GM21528 (cell line): ENCODE results near the gene AKAP6.

Experiments used
- ATAC-seq: cut with Tn5 transposase; IDR thresholded peaks from one replicate; pipeline ENCODE4 v1.9.1; 2021; ENCODE audit warnings: mild to moderate bottlenecking, moderate library complexity; ENCODE audit not compliant: unreplicated experiment, low FRiP score

AKAP6 gene

GRCh38 chr14:32602699-32603098, 273.6 kb downstream of the AKAP6 start:
- ATAC-seq: no peak

DNA sequence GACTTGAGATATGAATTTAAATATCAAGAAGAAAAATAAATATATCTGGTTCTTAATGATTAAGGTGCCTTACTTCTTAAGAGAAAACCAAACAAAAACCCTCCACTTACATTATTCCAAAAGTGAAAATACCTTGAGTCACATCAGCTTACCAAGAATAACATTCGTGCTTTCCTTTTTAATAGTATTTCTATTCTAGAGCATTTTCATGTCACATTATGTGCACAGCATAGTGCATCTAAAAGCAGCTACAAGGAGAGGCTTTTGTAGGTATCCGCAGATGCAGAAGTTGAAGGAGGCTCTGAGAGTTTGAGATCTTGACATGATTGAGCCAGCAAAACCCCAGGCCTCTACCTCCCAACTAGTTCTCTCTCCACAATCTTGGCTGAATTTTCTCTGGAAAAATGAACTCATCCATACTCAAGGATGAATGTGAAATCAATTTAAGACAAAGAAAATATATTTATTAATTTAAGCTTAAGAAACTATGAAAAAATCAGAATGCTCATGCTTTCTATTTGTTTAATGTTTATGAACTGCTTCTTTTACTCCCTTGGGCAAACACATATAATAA, 275.0 kb downstream of the AKAP6 start:
- peak; percentile 58 for ATAC-seq

GRCh38 chr14:32606301-32606700, 277.2 kb downstream of the AKAP6 start:
- no peak for ATAC-seq

DNA sequence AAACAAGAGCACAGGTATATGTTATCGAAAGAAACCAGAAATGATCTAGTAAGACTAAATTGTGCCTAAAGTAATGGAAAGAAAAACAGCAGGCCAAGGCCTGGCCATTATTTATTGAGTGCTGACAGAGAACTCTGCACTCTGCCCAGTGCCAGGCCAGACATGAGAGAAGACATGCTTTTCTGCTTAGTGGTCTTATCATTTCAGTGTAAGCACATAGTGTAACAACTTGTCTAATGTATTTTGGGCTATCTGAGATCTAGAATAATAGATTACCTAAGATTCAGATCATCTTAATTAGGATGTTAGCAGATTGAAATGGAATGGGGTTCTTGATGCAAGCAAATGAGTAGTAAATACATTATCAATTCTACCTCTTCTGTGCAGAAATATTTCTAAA, 278.3 kb downstream of the AKAP6 start:
- ATAC-seq: no peak

GRCh38 chr14:32608857-32609256, 279.8 kb downstream of the AKAP6 start:
- no peak for ATAC-seq

- ATAC-seq: no peak
Observed at GRCh38 chr14:32609388-32609787, 280.3 kb downstream of the AKAP6 start.

DNA sequence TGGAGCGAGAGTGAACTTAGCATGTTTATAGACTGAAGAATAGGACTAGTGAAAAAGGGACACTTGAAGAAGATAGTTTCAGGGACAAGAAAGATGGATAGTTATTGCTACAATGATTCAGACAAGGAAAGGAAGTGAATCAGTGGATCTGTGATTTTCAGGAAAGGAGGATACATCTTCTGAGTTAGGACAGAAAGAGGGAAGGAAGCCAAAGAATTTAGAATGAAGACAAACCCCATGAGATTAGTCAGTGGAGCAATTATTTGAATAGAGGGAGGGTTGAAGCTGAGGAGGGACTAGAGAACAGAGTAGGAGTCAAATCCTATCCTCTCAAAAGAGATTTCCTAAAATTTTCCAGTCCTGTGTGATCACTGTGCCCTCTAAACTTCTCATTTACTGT, 282.7 kb downstream of the AKAP6 start:
- ATAC-seq: no peak

GRCh38 chr14:32618991-32619390, 289.9 kb downstream of the AKAP6 start:
- no peak for ATAC-seq

DNA sequence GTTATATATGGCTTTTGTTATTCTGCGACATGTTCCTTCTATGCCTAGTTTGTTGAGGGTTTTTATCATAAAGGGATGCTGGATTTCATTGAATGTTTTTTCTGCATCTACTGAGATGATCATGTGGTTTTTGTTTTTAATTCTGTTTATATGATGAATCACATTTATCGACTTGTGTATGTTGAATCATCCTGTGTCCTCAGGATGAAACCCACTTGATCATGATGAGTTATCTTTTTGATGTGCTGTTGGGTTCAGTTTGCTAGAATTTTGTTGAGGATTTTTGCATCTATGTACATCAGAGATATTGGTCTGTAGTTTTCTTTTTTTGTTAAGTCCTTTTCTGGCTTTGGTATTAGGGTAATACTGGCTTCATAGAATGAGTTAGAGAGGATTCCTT, 291.2 kb downstream of the AKAP6 start:
- no peak for ATAC-seq

DNA sequence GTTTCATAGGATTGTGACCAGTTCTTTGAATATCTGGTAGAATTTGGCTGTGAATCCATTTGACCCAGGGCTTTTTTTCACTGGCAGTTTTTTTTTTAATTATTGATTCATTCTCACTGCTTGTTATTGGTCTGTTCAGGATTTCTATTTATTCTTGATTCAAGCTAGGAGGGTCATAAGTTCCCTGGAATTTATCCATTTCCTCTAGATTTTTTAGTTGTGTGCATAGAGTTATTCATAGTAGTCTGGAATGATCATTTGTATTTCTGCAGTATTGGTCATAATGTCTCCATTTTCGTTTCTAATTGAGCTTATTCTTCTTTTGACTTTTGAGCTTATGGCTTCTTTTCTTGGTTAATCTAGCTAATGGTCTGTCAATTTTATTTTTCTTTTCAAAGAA, 291.6 kb downstream of the AKAP6 start:
- ATAC-seq: no peak

DNA sequence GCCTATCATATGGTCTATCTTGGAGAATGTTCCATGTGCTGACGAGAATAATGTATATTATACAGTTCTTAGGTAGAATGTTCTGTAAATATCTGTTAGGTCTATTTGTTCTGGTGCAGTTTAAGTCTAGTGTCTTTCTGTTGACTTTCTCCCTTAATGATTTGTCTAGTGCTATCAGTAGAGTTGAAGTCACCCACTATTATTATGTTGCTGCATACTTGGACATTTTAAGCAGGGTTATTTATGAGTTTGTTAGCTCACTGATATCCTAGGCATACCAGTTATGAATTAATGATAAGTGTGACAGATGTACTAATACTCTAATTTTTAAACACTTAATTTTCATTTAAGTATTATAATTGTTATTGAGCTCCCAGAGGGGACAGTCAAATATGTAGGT, 292.5 kb downstream of the AKAP6 start:
- no peak for ATAC-seq

DNA sequence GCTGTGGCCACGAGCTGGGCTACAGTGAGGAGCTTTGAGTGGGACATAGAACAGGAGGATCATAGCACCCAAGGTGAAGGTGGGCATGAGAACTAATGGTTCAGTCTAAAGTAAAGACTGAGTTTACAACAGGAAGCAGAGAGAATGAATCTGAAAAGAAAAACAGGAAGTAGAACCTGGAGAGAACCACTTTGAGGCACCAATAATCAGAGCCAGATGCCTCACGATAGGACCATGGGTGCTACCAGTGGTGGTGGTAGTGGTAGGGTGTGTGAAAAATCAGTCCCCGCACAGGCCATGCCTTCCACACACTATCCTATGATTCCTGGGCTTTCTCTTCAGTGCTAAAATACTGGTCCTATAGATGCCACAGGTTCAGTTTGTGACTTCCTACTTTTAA, 293.6 kb downstream of the AKAP6 start:
- ATAC-seq: peak; percentile 57

GRCh38 chr14:32623300-32624093, 294.4 kb downstream of the AKAP6 start:
- ATAC-seq: no peak

GRCh38 chr14:32625211-32625610, 296.1 kb downstream of the AKAP6 start:
- no peak for ATAC-seq

DNA sequence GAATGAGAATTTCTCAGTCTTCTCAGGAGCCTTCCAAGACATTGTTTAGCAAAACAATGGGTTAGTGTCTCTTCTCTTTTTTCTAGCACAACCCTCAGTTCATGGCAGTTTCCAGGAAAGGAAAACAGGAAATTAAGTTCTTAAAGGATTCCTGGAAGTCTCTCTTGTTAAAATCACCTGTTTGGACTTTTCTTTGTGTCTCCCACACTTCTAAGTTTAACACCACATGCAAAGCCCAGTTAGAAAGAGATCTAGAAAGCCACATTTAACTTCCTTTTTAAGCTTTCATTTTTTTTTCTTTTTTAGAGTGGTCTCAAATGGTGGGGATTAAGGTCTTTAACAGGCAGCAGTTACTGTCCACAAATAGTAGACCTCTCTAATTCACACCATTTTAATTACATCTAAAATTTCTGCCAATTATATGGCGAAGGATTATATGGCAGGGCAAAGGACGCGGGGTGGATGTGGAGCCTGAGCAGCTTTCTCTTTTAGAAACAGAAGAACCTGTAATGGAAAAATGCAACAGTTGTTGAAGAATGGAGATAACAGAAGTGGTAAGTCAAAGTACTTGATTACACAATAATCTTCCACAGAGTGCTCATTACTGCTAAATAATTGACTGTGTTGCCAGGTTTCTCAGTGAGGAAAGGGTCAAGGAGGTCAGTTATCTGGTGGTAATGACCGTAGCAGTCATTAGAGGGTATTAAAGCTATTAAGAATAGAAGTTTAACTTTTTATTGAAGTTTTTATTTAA, 298.6 kb downstream of the AKAP6 start:
- ATAC-seq: no peak

- no peak for ATAC-seq
Observed at GRCh38 chr14:32629236-32629635, 300.1 kb downstream of the AKAP6 start.

- ATAC-seq: no peak
Observed at GRCh38 chr14:32630701-32631100, 301.6 kb downstream of the AKAP6 start.

DNA sequence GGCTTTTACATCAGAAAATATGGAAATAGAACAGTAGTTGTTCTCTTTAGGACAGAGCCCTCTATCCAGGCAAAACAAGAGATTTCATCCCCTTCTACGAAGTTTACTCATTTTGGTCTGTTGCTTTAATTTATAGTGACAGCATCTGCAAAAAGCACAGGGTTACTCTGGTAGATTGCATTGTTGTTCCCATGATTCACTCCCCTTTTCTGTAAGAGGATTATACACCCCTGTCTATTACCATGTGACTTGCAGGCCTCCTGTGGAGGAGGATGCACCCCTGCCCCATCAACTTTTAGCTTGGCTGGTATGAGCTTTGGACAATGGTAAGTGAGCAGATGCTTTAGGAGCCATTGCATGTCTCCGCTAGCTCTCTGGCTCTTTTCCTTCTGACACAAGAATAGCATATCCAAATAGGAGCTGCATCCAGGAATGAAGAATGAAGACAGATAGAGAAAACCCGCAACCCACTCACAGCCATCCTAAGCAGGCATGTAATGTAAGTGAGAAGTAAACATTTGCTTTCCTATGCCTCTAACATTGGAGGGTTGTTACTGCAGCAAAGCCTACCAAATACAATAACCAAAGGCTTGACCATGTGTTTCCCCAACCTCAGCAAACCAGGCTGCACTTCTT, 304.2 kb downstream of the AKAP6 start:
- ATAC-seq: no peak

- no peak for ATAC-seq
Observed at GRCh38 chr14:32633930-32634329, 304.8 kb downstream of the AKAP6 start.

GRCh38 chr14:32635061-32635719, 306.1 kb downstream of the AKAP6 start:
- ATAC-seq: peak; percentile 73

DNA sequence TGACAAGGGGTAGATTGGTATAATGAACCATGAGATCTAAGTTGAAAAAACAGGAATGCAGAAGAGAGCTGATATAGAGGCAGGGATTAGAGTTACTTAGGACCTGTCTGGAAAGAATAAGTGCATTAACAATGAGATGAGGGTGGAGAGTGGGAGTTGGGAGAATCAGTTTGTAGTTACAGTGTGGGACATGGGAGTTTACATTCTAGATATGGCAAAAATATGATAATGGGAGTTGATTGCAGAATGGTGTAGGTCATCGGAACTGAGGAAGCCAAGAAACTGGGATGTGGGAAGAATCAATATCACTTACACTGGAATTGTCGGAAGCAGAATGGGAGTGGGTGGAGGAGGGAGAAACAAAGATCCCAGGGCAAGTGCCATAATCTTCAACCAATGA, 308.5 kb downstream of the AKAP6 start:
- ATAC-seq: no peak
